Activated CD4-positive, alpha-beta T cell treated with anti-CD3 and anti-CD28 coated beads for 48 hours (primary cell): ENCODE measurements around the gene ADSS2.
"Not testable (repeated sequence)": the region's sequence is repeated elsewhere in the genome, so short reads cannot be mapped to it uniquely, and the experiment has no call there.

ENCODE experiments used
- DNase-seq: peaks from one replicate; pipeline ENCODE4 v3.0.0-alpha.2; 2020

ADSS2 gene

GRCh38 chr1:244451539-244451950 lies at the start of gene ADSS2:
TSS of gene ADSS2 (minus strand) at chr1:244451909. CDS start at chr1:244451817, 92 bp downstream.
- DNase-seq: no peak

GRCh38 chr1:244500515-244500914 lies 48.8 kb upstream of the ADSS2 start:
- not testable (repeated sequence) for DNase-seq

DNA sequence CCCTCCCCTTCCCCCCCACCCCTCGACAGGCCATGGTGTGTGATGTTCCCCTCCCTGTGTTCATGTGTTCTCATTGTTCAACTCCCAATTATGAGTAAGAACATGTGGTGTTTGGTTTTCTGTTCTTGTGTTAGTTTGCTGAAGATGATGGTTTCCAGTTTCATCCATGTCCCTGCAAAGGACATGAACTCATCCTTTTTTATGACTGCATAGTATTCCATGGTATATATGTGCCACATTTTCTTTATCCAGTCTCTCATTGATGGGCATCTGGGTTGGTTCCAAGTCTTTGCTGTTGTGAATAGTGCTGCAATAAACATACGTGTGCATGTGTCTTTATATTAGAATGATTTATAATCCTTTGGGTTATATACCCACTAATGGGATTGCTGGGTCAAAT lies 47.8 kb upstream of the ADSS2 start:
- not testable (repeated sequence) for DNase-seq

DNA sequence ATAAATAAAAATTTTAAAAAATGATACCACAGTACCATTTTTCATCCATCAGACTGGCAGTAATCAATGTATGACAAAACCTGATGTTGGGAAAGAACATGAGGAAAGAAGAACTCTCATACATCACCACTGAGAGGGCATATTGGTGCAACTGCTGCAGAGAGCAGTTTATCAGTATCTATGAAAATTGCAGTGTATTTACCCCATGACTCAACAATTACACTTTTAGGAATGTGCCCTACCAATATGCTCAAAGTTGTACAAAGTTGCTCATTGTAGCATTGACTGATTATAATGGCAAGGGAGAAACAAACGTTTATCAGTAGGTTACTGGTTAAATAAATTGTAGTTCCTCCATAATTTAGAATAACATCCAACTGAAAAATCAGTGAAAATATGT lies 46.1 kb upstream of the ADSS2 start:
- DNase-seq: no peak

GRCh38 chr1:244496186-244496585 lies 44.5 kb upstream of the ADSS2 start:
- DNase-seq: no peak

GRCh38 chr1:244494653-244495052 lies 42.9 kb upstream of the ADSS2 start:
- DNase-seq: no peak

- DNase-seq: not testable (repeated sequence)
Observed at GRCh38 chr1:244484971-244485370, 33.3 kb upstream of the ADSS2 start.

DNA sequence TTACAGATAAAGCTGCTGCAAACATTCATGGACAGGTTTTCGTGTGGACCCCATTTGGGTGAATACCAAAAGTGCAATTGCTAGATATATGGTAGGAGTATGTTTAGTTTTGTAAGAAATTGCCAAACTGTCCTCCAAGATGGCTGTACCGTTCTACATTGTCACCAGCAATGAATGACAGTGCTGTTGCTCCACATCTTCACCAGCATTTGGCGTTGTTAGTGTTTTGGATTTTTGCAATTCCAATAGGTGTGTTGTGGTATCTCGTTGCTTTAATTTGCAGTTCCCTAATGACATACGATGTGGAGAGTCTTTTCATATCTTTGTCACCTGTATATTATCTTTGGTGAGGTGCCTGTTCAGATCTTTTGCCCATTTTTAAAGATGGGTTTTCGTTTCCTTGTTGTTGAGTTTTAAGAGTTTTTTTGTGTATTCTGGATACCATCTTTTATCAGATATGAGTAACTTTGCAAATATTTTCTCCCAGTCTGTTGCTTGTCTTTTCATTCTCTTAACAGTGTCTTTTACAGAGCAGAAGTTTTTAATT lies 21.4 kb upstream of the ADSS2 start:
- no peak for DNase-seq

- no peak for DNase-seq
Observed at GRCh38 chr1:244466724-244467123, 15.0 kb upstream of the ADSS2 start.

- DNase-seq: peak; percentile 78
Observed at GRCh38 chr1:244461245-244462071, 9.7 kb upstream of the ADSS2 start, which contains the start of gene CATSPERE. TSS of gene CATSPERE (plus strand) at chr1:244461273. CDS start at chr1:244461430, 157 bp downstream.

- peak; percentile 56 for DNase-seq
Observed at GRCh38 chr1:244460197-244460596, 8.5 kb upstream of the ADSS2 start.

GRCh38 chr1:244458781-244459180 lies 7.1 kb upstream of the ADSS2 start:
- DNase-seq: no peak

DNA sequence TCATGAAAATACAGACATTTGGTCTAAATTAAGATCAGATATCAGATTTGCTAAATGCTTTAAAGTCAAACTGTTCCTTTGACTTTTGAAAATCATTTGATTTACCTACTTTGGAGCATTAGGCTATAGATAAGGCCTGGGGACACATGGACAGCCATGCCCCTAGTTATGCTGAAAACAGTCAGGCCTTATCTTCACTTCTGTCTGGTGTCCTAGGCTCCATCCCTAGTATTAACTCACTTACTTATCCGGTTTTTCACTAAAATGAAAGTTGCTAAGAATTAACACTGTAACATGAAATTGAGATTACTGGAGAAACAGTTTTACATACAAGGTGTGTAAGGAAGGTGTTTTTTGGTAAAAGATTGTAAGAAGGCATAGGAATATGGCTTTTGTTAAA lies 4.9 kb upstream of the ADSS2 start:
- no peak for DNase-seq

DNA sequence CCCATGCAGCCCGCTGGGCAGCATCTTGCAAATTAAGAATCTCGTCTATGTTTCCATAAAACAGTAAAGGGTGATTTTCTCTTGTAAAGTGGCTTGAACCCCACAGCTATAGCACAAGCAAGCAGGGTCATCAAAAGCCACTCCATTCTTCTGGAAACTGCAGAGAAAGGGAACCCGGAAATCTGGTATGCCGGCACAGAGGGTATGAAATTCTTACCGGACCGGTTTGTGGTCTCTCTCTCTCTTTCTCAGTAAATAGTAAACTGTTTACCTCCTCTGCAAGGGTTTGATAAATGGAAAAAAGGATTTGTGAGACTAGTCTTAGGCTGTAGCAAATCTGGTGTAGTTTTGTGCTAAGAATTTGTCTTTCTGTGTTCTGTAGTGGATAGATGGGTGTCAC lies 2.7 kb upstream of the ADSS2 start:
- DNase-seq: no peak

- peak; percentile 99 for DNase-seq
Observed at GRCh38 chr1:244451951-244452795, 464 bp upstream of the ADSS2 start.

DNA sequence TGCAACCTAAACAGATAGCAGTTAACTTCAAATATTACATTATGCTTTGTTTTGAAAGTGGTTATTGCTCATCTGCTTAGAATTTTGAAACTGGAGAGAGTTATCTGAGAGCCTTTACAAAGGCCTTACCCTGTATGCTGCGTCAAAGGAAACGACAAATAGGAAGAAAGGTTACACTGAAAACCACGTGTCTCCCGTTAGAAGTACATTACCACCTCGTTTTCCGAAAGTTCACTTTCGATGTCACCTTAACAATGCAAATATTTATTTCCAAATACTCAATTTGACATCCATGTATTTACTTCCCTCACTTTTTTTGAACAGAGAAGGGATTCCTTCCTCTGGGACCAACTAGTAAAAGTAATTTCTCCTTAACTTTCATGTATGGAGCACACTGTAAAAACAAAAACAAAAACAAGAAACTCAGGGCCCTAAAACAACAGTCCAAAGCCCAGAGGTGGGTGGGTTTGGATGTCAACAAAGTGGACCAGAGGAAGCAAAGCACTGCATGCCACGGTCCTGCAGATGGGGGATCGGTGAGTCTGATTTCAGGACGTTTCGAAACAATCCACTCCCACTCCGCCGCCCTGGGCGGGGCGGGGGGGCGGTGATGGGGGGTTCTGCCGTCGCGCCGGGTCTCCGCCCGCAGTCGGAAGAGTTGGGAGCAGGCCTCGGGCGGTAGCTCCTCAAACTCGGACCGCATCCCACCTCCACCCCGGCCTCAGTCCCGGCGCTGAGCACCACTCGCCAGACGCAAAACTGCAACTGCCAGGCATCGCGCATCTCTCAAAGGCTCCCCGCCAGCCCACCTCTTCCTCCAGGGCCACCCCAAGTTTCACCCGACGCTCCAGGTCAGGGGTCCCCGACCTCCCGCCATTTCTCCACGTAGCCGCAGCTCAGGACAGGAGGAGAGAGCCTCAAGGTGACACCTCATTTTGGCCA lies 841 bp downstream of the ADSS2 start:
- DNase-seq: peak; percentile 65

GRCh38 chr1:244449936-244450508 lies 1.7 kb downstream of the ADSS2 start:
- no peak for DNase-seq

DNA sequence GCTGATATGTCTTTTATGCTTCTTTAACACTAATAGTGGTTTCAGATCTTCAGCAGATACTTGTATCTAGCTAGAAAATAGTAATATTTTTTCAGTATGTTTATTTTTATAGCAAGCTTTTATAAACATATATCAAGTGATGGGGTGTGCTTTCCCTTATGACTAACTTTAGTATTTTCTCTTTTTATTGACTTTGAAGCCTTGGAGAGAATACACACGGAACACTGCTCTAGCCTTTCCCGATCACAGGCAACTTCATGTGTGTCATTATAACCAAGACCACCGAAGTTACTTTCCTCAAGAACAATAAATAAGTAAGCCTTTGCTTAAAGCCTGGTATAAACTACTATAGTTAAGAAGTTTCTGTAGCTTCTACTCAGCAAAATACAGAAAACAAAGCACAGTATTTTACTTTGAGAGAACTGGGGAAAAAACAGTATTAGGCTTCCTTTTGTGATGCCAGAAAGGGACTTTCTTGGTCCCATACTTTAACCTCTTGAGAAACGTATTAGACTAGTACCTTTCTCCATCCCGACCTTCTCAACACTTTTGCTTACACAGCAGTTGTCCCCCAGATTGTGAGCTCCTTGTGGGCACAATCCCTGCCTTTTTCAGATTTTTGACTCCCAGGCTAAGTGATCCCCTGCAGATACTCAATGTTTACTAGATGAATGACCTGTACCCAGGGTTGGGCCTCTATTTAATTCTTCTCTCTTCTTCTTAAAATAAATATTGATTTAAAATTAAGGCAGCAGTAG lies 3.3 kb downstream of the ADSS2 start:
- DNase-seq: no peak

DNA sequence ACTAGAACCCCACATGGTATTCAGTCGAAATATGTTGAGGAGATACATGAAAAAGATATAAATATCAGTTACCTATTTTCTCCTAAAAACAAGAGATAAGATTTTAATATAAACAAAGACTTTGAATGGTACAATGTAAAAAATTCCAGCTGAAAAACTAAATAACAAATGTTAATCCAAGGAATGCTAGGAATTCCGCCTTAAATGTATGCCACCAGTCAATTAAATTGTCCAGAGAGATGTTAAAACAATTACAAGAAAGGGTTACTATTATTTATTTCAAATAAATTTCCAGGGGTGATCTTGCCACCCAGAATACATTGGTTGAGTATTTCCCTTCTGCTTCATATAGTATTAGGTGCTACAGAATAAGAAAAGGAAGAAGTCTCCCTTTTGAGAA lies 4.2 kb downstream of the ADSS2 start:
- no peak for DNase-seq

GRCh38 chr1:244447024-244447423 lies 4.7 kb downstream of the ADSS2 start:
- DNase-seq: no peak
